Activated T-helper 17 cell treated with anti-CD3 and anti-CD28 coated beads, Interleukin-2, amount 50 U/mL, for 72 hours (primary cell): ENCODE measurements around the gene WTIP. TPM values are rescaled to one million over a fixed set of nuclear protein-coding genes. Genes with fewer than 3 reads are reported as not detected.
A peak's percentile ranks its signal among the peaks of the same experiment; 100 is the strongest.
"Not testable (repeated sequence)": the region's sequence is repeated elsewhere in the genome, so short reads cannot be mapped to it uniquely, and the experiment has no call there.

ENCODE experiments used
- ATAC-seq: fragments of 150-1000 bp; cut with Tn5 transposase; replicated peaks from 2 replicates; pipeline ENCODE4 v1.10.0; 2021; ENCODE audit warnings: mild to moderate bottlenecking, moderate library complexity
- H3K27ac Mint-ChIP-seq: one replicate; pipeline ENCODE4 v1.8.0; 2022; ENCODE audit warnings: mixed read lengths
- H3K27me3 Mint-ChIP-seq: one replicate; pipeline ENCODE4 v1.8.0; 2022; ENCODE audit warnings: mixed read lengths
- H3K36me3 Mint-ChIP-seq: one replicate; pipeline ENCODE4 v1.8.0; 2022; ENCODE audit warnings: low read depth, mild to moderate bottlenecking, mixed read lengths
- H3K4me1 Mint-ChIP-seq: one replicate; pipeline ENCODE4 v1.8.0; 2022; ENCODE audit warnings: mixed read lengths
- H3K4me3 Mint-ChIP-seq: one replicate; pipeline ENCODE4 v1.8.0; 2022; ENCODE audit warnings: mild to moderate bottlenecking, mixed read lengths
- H3K9me3 Mint-ChIP-seq: one replicate; pipeline ENCODE4 v1.8.0; 2022; ENCODE audit warnings: mixed read lengths
- total RNA-seq, 2 donors: library from RNA; stranded (reverse); gene quantifications; one replicate each; pipeline ENCODE4 v1.2.3, GENCODE V29; 2022

The WTIP gene
- total RNA-seq, 2 donors from 2014 or later: 0.82 to 1.9 TPM

- Mint-ChIP-seq H3K36me3 (peaks cover 98% of the 10 kb centered on the region), H3K27ac (peak overlapping the region; percentile 53)
- not testable (repeated sequence) for H3K27me3 Mint-ChIP-seq, H3K4me3 Mint-ChIP-seq, H3K9me3 Mint-ChIP-seq, H3K4me1 Mint-ChIP-seq, ATAC-seq
These were observed 12.5 kb upstream of the WTIP start for GRCh38 chr19:34469026-34469425.

GRCh38 chr19:34471906-34472700 lies 9.5 kb upstream of the WTIP start:
- no peaks in the 10 kb centered on the region for H3K27me3 Mint-ChIP-seq
- no peak for ATAC-seq
- peaks cover 68% of the 10 kb centered on the region for H3K36me3 Mint-ChIP-seq
- H3K4me1 Mint-ChIP-seq: peaks cover 5% of the 10 kb centered on the region
- H3K27ac Mint-ChIP-seq: peak overlapping the region; percentile 17
- no peak overlapping the region for H3K4me3 Mint-ChIP-seq
- H3K9me3 Mint-ChIP-seq: no peaks in the 10 kb centered on the region

- H3K36me3 Mint-ChIP-seq: peaks cover 44% of the 10 kb centered on the region
- H3K27me3 Mint-ChIP-seq: peaks cover 10% of the 10 kb centered on the region
- H3K4me1 Mint-ChIP-seq: no peaks in the 10 kb centered on the region
- no peak overlapping the region for H3K4me3 Mint-ChIP-seq
- ATAC-seq: no peak
- no peaks in the 10 kb centered on the region for H3K9me3 Mint-ChIP-seq
- peak overlapping the region; percentile 55 for H3K27ac Mint-ChIP-seq
These were observed 7.1 kb upstream of the WTIP start for GRCh38 chr19:34474233-34474989.

DNA sequence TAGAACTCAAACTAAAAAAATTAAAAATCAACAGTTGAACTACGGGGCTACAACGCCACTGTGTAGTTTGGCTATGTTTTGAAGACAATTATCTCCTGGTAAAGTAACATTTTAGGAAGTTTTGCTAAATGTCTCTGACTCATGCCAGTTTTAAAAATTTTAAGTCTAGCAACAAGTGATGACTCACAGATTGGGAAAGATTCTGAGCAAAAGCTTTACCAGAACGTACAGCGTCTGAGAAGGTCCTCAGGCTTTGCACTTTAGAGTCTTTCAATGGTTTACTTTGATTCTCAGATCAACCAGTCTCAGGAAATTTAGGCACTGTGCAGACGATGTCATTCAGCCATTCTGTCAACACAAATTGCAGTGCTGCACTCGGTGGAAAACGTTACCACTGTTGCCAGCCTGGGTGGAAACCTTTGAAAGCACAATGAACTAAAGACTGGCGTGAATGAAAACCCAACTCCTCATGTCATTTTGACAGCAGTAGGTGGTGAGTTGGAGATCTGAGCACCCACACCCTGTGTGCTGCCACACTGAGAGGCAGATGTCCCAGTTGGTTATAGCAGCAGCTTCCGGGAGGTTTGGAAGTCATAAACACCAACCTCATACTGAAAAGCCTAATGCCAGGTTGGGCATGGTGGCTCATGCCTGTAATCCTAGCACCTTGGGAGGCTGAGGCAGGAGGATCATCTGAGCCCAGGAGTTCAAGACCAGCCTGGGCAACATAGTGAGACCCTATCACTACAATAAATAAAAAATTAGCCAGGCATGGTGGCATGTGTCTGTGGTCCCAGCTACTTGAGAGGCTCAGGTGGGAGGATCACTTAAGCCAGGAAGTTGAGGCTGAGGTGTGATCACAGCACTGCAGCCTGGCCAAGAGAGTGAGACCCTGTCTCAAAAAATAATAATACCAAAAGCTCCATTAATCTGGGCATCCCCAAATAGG lies 6.3 kb upstream of the WTIP start:
- H3K27me3 Mint-ChIP-seq: peaks cover 15% of the 10 kb centered on the region
- H3K36me3 Mint-ChIP-seq: peaks cover 36% of the 10 kb centered on the region
- H3K27ac Mint-ChIP-seq: peak overlapping the region; percentile 55
- peak overlapping the region; percentile 37 for H3K4me3 Mint-ChIP-seq
- peak; percentile 93 for ATAC-seq
- no peaks in the 10 kb centered on the region for H3K9me3 Mint-ChIP-seq
- H3K4me1 Mint-ChIP-seq: no peaks in the 10 kb centered on the region

DNA sequence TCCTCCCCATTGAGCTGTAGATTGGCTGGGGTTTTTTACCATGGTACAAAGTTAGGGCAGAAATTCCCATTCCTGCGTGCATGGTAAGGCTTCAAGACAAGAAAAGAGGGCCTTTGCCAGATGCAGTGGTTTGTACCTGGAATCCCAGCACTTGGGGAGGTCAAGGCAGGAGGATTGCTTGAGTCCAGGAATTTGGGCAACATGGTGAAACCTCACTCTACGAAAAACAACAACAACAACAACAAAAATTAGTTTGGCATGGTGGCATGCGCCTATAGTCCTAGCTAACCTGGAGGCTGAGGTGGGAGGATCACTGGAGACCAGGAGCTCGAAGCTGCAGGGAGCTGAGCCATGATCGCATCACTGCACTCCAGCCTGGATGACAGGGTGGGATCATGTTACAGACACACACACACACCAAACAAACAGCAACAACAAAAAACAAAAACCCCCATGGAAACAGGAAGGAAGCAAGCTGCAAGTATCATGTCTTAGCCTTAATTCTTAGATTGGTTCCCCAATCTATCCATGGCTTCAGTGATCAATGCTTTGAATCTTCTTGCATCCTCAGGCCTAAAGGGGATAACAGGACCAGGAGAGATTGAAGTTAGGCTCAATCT lies 5.5 kb upstream of the WTIP start:
- no peak overlapping the region for H3K27ac Mint-ChIP-seq
- ATAC-seq: no peak
- peaks cover 16% of the 10 kb centered on the region for H3K27me3 Mint-ChIP-seq
- no peaks in the 10 kb centered on the region for H3K4me1 Mint-ChIP-seq
- no peak overlapping the region for H3K4me3 Mint-ChIP-seq
- peaks cover 28% of the 10 kb centered on the region for H3K36me3 Mint-ChIP-seq
- H3K9me3 Mint-ChIP-seq: no peaks in the 10 kb centered on the region

DNA sequence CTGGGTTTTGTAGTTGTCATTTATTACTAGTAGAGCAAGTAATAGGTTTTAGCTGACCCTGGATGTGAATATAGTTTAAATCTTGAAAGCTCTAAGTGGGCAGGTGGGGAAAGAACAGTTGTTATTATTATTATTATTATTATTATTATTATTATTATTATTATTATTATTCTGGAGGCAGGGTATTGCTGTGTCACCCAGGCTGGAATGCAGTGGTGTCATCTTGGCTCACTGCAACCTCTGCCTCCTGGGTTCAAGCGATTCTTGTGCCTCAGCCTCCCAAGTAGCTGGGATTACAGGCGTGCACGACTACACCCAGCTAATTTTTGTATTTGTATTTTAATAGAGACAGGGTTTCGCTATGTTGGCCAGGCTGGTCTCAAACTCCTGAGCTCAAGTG lies 3.1 kb upstream of the WTIP start:
- H3K4me3 Mint-ChIP-seq: not testable (repeated sequence)

GRCh38 chr19:34479396-34479795 lies 2.2 kb upstream of the WTIP start:
- Mint-ChIP-seq H3K4me1 (no peaks in the 10 kb centered on the region), H3K9me3 (no peaks in the 10 kb centered on the region), H3K36me3 (peaks cover 9% of the 10 kb centered on the region), H3K4me3 (no peak overlapping the region), H3K27me3 (peaks cover 28% of the 10 kb centered on the region), H3K27ac (no peak overlapping the region)
- ATAC-seq: no peak

More for the DNA sequence above, 3.1 kb upstream of the WTIP start:
- H3K9me3 Mint-ChIP-seq, H3K27ac Mint-ChIP-seq, H3K4me1 Mint-ChIP-seq, ATAC-seq: not testable (repeated sequence)
- H3K36me3 Mint-ChIP-seq: peaks cover 12% of the 10 kb centered on the region
- H3K27me3 Mint-ChIP-seq: peaks cover 21% of the 10 kb centered on the region

DNA sequence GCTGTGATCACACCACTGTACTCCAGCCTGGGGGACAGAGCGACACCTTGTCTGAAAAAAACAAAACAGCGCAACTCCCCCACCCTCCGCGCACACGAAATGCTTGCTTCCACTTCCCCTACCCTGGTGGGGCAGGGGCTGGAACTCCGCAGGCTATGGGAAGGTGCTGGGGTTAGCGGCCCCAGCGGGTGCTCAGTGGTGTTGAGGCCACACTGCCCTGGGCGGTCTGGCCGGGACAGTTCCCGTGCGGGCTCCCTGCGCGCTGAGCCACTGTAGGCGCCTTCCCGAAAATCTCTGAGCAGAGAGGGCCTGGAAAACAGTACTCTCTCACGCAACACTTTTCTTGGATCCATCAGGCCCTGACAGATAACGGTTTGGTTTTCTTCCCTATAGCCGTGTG lies 1.1 kb upstream of the WTIP start:
- peaks cover 29% of the 10 kb centered on the region for H3K27me3 Mint-ChIP-seq
- H3K36me3 Mint-ChIP-seq: peaks cover 9% of the 10 kb centered on the region
- no peaks in the 10 kb centered on the region for H3K9me3 Mint-ChIP-seq
- H3K27ac Mint-ChIP-seq: no peak overlapping the region
- no peaks in the 10 kb centered on the region for H3K4me1 Mint-ChIP-seq
- no peak for ATAC-seq
- H3K4me3 Mint-ChIP-seq: no peak overlapping the region

DNA sequence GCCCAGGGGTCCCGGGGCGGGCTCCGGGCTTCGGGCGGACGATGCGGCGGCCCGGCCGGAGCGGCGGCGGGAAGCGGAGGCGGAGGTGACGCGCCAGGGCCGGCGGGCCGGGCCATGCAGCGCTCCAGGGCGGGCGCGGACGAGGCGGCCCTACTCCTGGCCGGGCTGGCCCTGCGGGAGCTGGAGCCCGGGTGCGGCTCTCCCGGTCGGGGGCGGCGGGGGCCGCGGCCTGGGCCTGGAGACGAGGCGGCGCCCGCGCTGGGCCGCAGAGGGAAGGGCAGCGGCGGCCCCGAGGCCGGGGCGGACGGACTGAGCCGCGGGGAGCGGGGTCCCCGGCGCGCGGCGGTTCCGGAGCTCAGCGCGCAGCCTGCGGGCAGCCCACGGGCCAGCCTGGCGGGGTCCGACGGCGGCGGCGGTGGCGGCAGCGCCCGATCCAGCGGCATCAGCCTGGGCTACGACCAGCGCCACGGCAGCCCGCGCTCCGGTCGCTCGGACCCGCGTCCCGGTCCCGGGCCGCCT lies 362 bp downstream of the WTIP start:
- H3K4me3 Mint-ChIP-seq: no peak overlapping the region
- no peaks in the 10 kb centered on the region for H3K9me3 Mint-ChIP-seq
- H3K4me1 Mint-ChIP-seq: no peaks in the 10 kb centered on the region
- H3K27me3 Mint-ChIP-seq: peaks cover 34% of the 10 kb centered on the region
- ATAC-seq: no peak
- peaks cover 9% of the 10 kb centered on the region for H3K36me3 Mint-ChIP-seq
- H3K27ac Mint-ChIP-seq: no peak overlapping the region

- no peaks in the 10 kb centered on the region for H3K9me3 Mint-ChIP-seq
- H3K4me3 Mint-ChIP-seq: peak overlapping the region; percentile 51
- no peak overlapping the region for H3K27ac Mint-ChIP-seq
- no peaks in the 10 kb centered on the region for H3K4me1 Mint-ChIP-seq
- H3K36me3 Mint-ChIP-seq: peaks cover 9% of the 10 kb centered on the region
- peaks cover 38% of the 10 kb centered on the region for H3K27me3 Mint-ChIP-seq
- no peak for ATAC-seq
These were observed 1.1 kb downstream of the WTIP start for GRCh38 chr19:34482380-34483250.

- Mint-ChIP-seq H3K36me3 (peaks cover 9% of the 10 kb centered on the region), H3K4me3 (no peak overlapping the region), H3K27me3 (peaks cover 29% of the 10 kb centered on the region), H3K4me1 (no peaks in the 10 kb centered on the region), H3K9me3 (no peaks in the 10 kb centered on the region), H3K27ac (no peak overlapping the region)
- ATAC-seq: no peak
These were observed 2.8 kb downstream of the WTIP start for GRCh38 chr19:34484328-34484727.

GRCh38 chr19:34485831-34486230 lies 4.3 kb downstream of the WTIP start:
- Mint-ChIP-seq H3K27me3 (peaks cover 23% of the 10 kb centered on the region), H3K9me3 (no peaks in the 10 kb centered on the region), H3K36me3 (peaks cover 9% of the 10 kb centered on the region), H3K4me1 (no peaks in the 10 kb centered on the region), H3K27ac (no peak overlapping the region), H3K4me3 (no peak overlapping the region)
- ATAC-seq: no peak

- peaks cover 23% of the 10 kb centered on the region for H3K27me3 Mint-ChIP-seq
- no peak overlapping the region for H3K4me3 Mint-ChIP-seq
- H3K9me3 Mint-ChIP-seq: no peaks in the 10 kb centered on the region
- H3K4me1 Mint-ChIP-seq: no peaks in the 10 kb centered on the region
- ATAC-seq: no peak
- H3K36me3 Mint-ChIP-seq: peaks cover 8% of the 10 kb centered on the region
- H3K27ac Mint-ChIP-seq: no peak overlapping the region
These were observed 6.1 kb downstream of the WTIP start for GRCh38 chr19:34487651-34488051.
